Ishikawa (cell line): ENCODE measurements around the gene RXRA.

Experiments used
- CEBPB ChIP-seq: IDR thresholded peaks from 2 replicates; pipeline ENCODE4 v1.6.1; 2012
- CREB1 ChIP-seq: IDR thresholded peaks from 2 replicates; pipeline ENCODE4 v1.6.1; 2012; ENCODE audit warnings: low read depth
- EGR1 ChIP-seq: IDR thresholded peaks from 2 replicates; pipeline ENCODE4 v1.6.1; 2012
- EP300 ChIP-seq: IDR thresholded peaks from 2 replicates; pipeline ENCODE4 v1.6.1; 2012; ENCODE audit warnings: borderline replicate concordance
- FOXM1 ChIP-seq: IDR thresholded peaks from 2 replicates; pipeline ENCODE4 v1.6.1; 2012; ENCODE audit warnings: low read depth, borderline replicate concordance
- MAX ChIP-seq: IDR thresholded peaks from 2 replicates; pipeline ENCODE4 v1.6.1; 2012
- NFIC ChIP-seq: IDR thresholded peaks from 2 replicates; pipeline ENCODE4 v1.6.1; 2012
- RAD21 ChIP-seq: IDR thresholded peaks from 2 replicates; pipeline ENCODE4 v1.6.1; 2012; ENCODE audit warnings: low read depth
- REST ChIP-seq: IDR thresholded peaks from 2 replicates; pipeline ENCODE4 v1.6.1; 2012; ENCODE audit warnings: low read depth, mild to moderate bottlenecking
- TAF1 ChIP-seq: IDR thresholded peaks from 2 replicates; pipeline ENCODE4 v1.6.1; 2012; ENCODE audit warnings: low read depth, mild to moderate bottlenecking
- TCF12 ChIP-seq: IDR thresholded peaks from 2 replicates; pipeline ENCODE4 v1.6.1; 2012; ENCODE audit warnings: low read depth
- TEAD4 ChIP-seq: IDR thresholded peaks from 2 replicates; pipeline ENCODE4 v1.6.1; 2012
- USF1 ChIP-seq: IDR thresholded peaks from 2 replicates; pipeline ENCODE4 v1.6.1; 2012
- YY1 ChIP-seq: IDR thresholded peaks from 2 replicates; pipeline ENCODE4 v1.6.1; 2012; ENCODE audit warnings: low read depth
- ZBTB7A ChIP-seq: IDR thresholded peaks from 2 replicates; pipeline ENCODE4 v1.6.1; 2012; ENCODE audit warnings: low read depth

The RXRA gene

GRCh38 chr9:134468358-134468757, 142.1 kb downstream of the RXRA start:
- TF ChIP-seq TEAD4, result no peak
- no peak for TF ChIP-seq CEBPB
- TF ChIP-seq TCF12, result no peak
- no peak for TF ChIP-seq FOXM1
- no peak for TF ChIP-seq ZBTB7A
- no peak for TF ChIP-seq MAX
- no peak for TF ChIP-seq CREB1
- TF ChIP-seq USF1, result no peak
- TF ChIP-seq EGR1, result no peak
- TF ChIP-seq YY1, result no peak
- TF ChIP-seq EP300, result no peak
- TF ChIP-seq REST, result no peak
- TF ChIP-seq RAD21, result no peak
- no peak for TF ChIP-seq TAF1
- no peak for TF ChIP-seq NFIC

- no peak for TF ChIP-seq ZBTB7A
- no peak for TF ChIP-seq YY1
- TF ChIP-seq TAF1, result no peak
- no peak for TF ChIP-seq EP300
- TF ChIP-seq FOXM1, result no peak
- TF ChIP-seq RAD21, result no peak
- TF ChIP-seq CEBPB, result no peak
- no peak for TF ChIP-seq NFIC
- TF ChIP-seq TEAD4, result no peak
- no peak for TF ChIP-seq EGR1
- no peak for TF ChIP-seq TCF12
- no peak for TF ChIP-seq REST
- no peak for TF ChIP-seq CREB1
- TF ChIP-seq USF1, result no peak
These were observed 143.0 kb downstream of the RXRA start for GRCh38 chr9:134469041-134469875.

GRCh38 chr9:134472256-134472655, 146.0 kb downstream of the RXRA start:
- TF ChIP-seq CEBPB (no peak), YY1 (no peak), USF1 (no peak), RAD21 (no peak), NFIC (no peak), CREB1 (no peak), TAF1 (no peak), EGR1 (no peak), TEAD4 (no peak), MAX (no peak), FOXM1 (no peak), EP300 (no peak), ZBTB7A (no peak), REST (no peak), TCF12 (no peak)
